ENCODE data around the gene SPTBN2.

The SPTBN2 gene

DNA sequence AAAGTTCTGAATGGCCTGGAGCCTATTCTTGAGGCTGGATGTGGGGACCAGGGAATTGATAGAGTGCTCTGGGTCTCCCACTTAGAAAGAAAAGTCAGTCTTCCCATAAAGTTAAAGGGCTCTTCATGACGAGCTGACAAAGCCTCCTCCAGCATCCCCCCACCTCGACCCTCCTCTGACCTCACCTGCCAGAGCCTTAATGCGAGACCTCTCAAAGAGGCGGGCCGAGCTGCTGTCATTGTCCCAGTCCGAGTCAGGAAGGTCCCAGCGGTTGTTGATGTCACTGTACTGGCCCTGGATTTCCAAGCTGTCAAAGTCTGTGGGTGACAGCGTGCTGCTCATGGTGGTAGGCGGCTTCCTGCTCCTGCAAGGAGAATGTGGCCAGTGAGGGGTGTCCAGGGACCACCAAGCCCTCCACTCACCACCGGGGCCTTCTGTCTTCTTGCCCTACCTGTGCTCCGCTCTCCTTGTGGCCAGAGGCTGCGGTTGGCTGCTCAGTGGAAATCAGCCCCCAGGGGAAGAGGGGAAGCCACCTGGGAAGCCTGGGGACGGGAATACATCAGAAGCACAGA, 8.0 kb downstream of the SPTBN2 start:
- no peak for ATAC-seq (ENCODE audit: insufficient read depth, low read depth)
- Histone ChIP-seq H2AFZ (ENCODE audit: low read depth, low read length) (no peak overlapping the region), H3K4me2 (ENCODE audit: insufficient read depth, low read length) (peak overlapping the region; percentile 46; the same call in 1 of the 2 replicates), H3K27me3 (ENCODE audit: insufficient read depth, low read length, poor library complexity) (peaks cover 10% of the 10 kb centered on the region), H3K4me3 (ENCODE audit: low read depth in 1 of 2, low read length in 2 of 2) (no peak overlapping the region), H3K36me3 (ENCODE audit: insufficient read depth, low read length) (no peaks in the 10 kb centered on the region), H3K4me1 (ENCODE audit: insufficient read depth, low read length) (peaks cover 17% of the 10 kb centered on the region), H3K9me3 (ENCODE audit: insufficient read depth, low read length, severe bottlenecking) (no peaks in the 10 kb centered on the region), H4K20me1 (ENCODE audit: insufficient read depth, low read length) (no peaks in the 10 kb centered on the region), H3K27ac (ENCODE audit: low read length) (no peak overlapping the region), H3K79me2 (ENCODE audit: insufficient read depth, low read length) (no peaks in the 10 kb centered on the region), H3K9ac (ENCODE audit: low read depth, low read length) (no peak overlapping the region)
- no peak for TF ChIP-seq EZH2 (IDR thresholded peaks at IDR 0.05; ENCODE audit: borderline replicate concordance, low read depth, low read length, severe bottlenecking)
- no peak for TF ChIP-seq CTCF (IDR thresholded peaks at IDR 0.05; ENCODE audit: borderline replicate concordance, extremely low read depth, low read length, poor library complexity, severe bottlenecking)
- no peak for DNase-seq

GRCh38 chr11:66720223-66720898, 8.7 kb downstream of the SPTBN2 start:
- H3K27ac ChIP-seq (ENCODE audit: low read length), result peak overlapping the region; percentile 53
- TF ChIP-seq EZH2 (IDR thresholded peaks at IDR 0.05; ENCODE audit: borderline replicate concordance, low read depth, low read length, severe bottlenecking) (no peak), CTCF (IDR thresholded peaks at IDR 0.05; ENCODE audit: borderline replicate concordance, extremely low read depth, low read length, poor library complexity, severe bottlenecking) (no peak)
- H3K4me2 ChIP-seq (ENCODE audit: insufficient read depth, low read length), result peak overlapping the region; percentile 46
- H3K4me3 ChIP-seq (ENCODE audit: low read depth in 1 of 2, low read length in 2 of 2), result peak overlapping the region in 1 of 2 experiments; percentile 27; a peak in 1 of 4 replicates
- ATAC-seq (ENCODE audit: insufficient read depth, low read depth), result peak; percentile 98
- H3K4me1 ChIP-seq (ENCODE audit: insufficient read depth, low read length), result peaks cover 17% of the 10 kb centered on the region
- no peak overlapping the region for H3K9ac ChIP-seq (ENCODE audit: low read depth, low read length)
- no peaks in the 10 kb centered on the region for H3K36me3 ChIP-seq (ENCODE audit: insufficient read depth, low read length)
- peak; percentile 86 for DNase-seq
- peaks cover 4% of the 10 kb centered on the region for H3K27me3 ChIP-seq (ENCODE audit: insufficient read depth, low read length, poor library complexity)
- H4K20me1 ChIP-seq (ENCODE audit: insufficient read depth, low read length), result no peaks in the 10 kb centered on the region
- H3K9me3 ChIP-seq (ENCODE audit: insufficient read depth, low read length, severe bottlenecking), result no peaks in the 10 kb centered on the region
- no peaks in the 10 kb centered on the region for H3K79me2 ChIP-seq (ENCODE audit: insufficient read depth, low read length)
- peak overlapping the region; percentile 28; the same call in 1 of the 2 replicates for H2AFZ ChIP-seq (ENCODE audit: low read depth, low read length)

DNA sequence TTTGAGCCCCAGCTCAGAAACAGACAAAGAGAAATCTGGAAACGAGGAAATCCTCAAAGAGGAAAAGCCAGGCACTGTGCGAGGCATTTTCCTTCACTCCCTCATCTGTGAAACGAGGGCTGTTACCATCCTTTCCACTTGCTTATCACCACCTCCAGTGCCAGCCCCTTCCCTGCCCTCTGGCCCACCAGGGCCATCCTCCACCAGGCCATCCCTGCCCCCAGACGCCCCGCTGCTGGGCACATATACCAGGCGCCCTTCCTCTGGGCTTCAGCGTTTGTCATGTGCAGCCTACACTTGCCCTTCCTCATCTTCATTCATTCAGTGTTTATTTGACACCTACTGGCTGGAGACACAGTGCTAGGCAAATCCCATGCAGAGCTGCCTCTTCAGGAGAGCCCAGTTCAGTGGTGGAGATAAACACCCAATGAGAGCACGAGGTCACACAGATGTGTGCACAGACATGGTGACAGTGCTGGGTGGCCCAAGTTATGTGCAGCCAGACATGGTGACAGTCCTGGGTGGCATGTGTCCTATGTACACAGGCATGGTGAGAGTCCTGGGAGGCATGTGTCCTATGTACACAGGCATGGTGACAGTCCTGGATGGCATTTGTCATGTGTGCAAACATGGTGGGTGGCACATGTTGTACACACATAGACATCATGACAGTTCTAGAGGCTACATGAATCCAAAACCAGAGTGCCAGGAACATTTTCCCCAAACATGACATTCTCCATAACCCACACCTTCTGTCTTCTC, 9.7 kb downstream of the SPTBN2 start:
- no peak for ATAC-seq (ENCODE audit: insufficient read depth, low read depth)
- no peak overlapping the region for H3K27ac ChIP-seq (ENCODE audit: low read length)
- TF ChIP-seq EZH2 (IDR thresholded peaks at IDR 0.05; ENCODE audit: borderline replicate concordance, low read depth, low read length, severe bottlenecking) (no peak), CTCF (IDR thresholded peaks at IDR 0.05; ENCODE audit: borderline replicate concordance, extremely low read depth, low read length, poor library complexity, severe bottlenecking) (no peak)
- H3K4me3 ChIP-seq (ENCODE audit: low read depth in 1 of 2, low read length in 2 of 2), result no peak overlapping the region
- no peaks in the 10 kb centered on the region for H3K36me3 ChIP-seq (ENCODE audit: insufficient read depth, low read length)
- no peaks in the 10 kb centered on the region for H3K9me3 ChIP-seq (ENCODE audit: insufficient read depth, low read length, severe bottlenecking)
- no peaks in the 10 kb centered on the region for H3K27me3 ChIP-seq (ENCODE audit: insufficient read depth, low read length, poor library complexity)
- no peak overlapping the region for H3K9ac ChIP-seq (ENCODE audit: low read depth, low read length)
- no peaks in the 10 kb centered on the region for H4K20me1 ChIP-seq (ENCODE audit: insufficient read depth, low read length)
- H3K4me1 ChIP-seq (ENCODE audit: insufficient read depth, low read length), result peaks cover 17% of the 10 kb centered on the region
- DNase-seq, result no peak
- no peaks in the 10 kb centered on the region for H3K79me2 ChIP-seq (ENCODE audit: insufficient read depth, low read length)
- H3K4me2 ChIP-seq (ENCODE audit: insufficient read depth, low read length), result no peak overlapping the region
- no peak overlapping the region for H2AFZ ChIP-seq (ENCODE audit: low read depth, low read length)
